K562 (cell line): ENCODE data around the gene SPRED2. TPM values are rescaled to one million over a fixed set of nuclear protein-coding genes. Genes with fewer than 3 reads are reported as not detected.

ENCODE experiments used
- ARID1B ChIP-seq: fragments of 450-650 bp; IDR thresholded peaks from 2 replicates; pipeline ENCODE4 v1.6.1; 2016; ENCODE audit warnings: antibody characterized with exemption, mild to moderate bottlenecking, inconsistent platforms
- BHLHE40 ChIP-seq: IDR thresholded peaks from 2 replicates; pipeline ENCODE4 v1.6.1; 2011; ENCODE audit warnings: low read length, improper control_type of control experiment
- CBFB ChIP-seq: sonication (generic); formaldehyde crosslinking; IDR thresholded peaks from 2 replicates; pipeline ENCODE4 v1.4.0; 2020; ENCODE audit warnings: mild to moderate bottlenecking, missing genetic modification reagents
- CEBPG ChIP-seq, 3 experiments: fragments of 200-800 bp in 1 of 3; sonication (Bioruptor generic) in 1 of 3; sonication (generic) in 1 of 3; formaldehyde crosslinking in 1 of 3; IDR thresholded peaks in 2 of 3; conservative IDR thresholded peaks in 1 of 3; 2 replicates each; pipeline versions ENCODE4 v1.6.1 to v1.8.0; 2016 to 2022; ENCODE audit warnings: missing compliant biosample characterization in 2 of 3, missing genetic modification characterization in 2 of 3, mild to moderate bottlenecking in 1 of 3, missing genetic modification reagents in 1 of 3
- EP400 ChIP-seq: fragments of 450-650 bp; IDR thresholded peaks from 2 replicates; pipeline ENCODE4 v1.6.1; 2017; ENCODE audit warnings: antibody characterized with exemption, mild to moderate bottlenecking, moderate library complexity
- FIP1L1 ChIP-seq: fragments of 200-400 bp; formaldehyde crosslinking; IDR thresholded peaks from 2 replicates; pipeline ENCODE4 v1.6.1; 2018; ENCODE audit warnings: mild to moderate bottlenecking, low read depth, low read length; ENCODE audit not compliant: poor library complexity, severe bottlenecking
- HDGF ChIP-seq: fragments of 450-650 bp; IDR thresholded peaks from 2 replicates; pipeline ENCODE4 v1.6.1; 2016
- HLTF ChIP-seq: fragments of 450-650 bp; IDR thresholded peaks from 2 replicates; pipeline ENCODE4 v1.6.1; 2016
- HNRNPLL ChIP-seq: fragments of 200-400 bp; formaldehyde crosslinking; IDR thresholded peaks from 2 replicates; pipeline ENCODE4 v1.6.1; 2017; ENCODE audit warnings: low read length, low read depth, mild to moderate bottlenecking; ENCODE audit not compliant: poor library complexity, severe bottlenecking
- KAT2B ChIP-seq: IDR thresholded peaks from one replicate; pipeline ENCODE4 v1.6.1; 2012; ENCODE audit warnings: low read depth, mild to moderate bottlenecking, control low read depth, inconsistent platforms, low read length, moderate library complexity
- MCM5 ChIP-seq: fragments of 450-650 bp; IDR thresholded peaks from 2 replicates; pipeline ENCODE4 v1.6.1; 2016; ENCODE audit warnings: low read depth
- MECOM ChIP-seq: fragments of 250-450 bp; sonication (Bioruptor Pico); IDR thresholded peaks from 2 replicates; pipeline ENCODE4 v1.8.0; 2022; ENCODE audit warnings: inconsistent platforms
- NFE2L1 ChIP-seq: fragments of 450-650 bp; IDR thresholded peaks from 2 replicates; pipeline ENCODE4 v1.6.1; 2016; ENCODE audit warnings: missing genetic modification characterization, low read depth, mild to moderate bottlenecking, missing compliant biosample characterization, moderate library complexity, borderline replicate concordance
- NFYB ChIP-seq: IDR thresholded peaks from 2 replicates; pipeline ENCODE4 v1.6.1; 2011; ENCODE audit warnings: mild to moderate bottlenecking, moderate library complexity; ENCODE audit not compliant: insufficient read length; ENCODE audit errors: extremely low read depth
- POLR2AphosphoS5 ChIP-seq: IDR thresholded peaks from 2 replicates; pipeline ENCODE4 v1.6.1; 2011; ENCODE audit warnings: mild to moderate bottlenecking, low read depth, low read length, moderate library complexity; ENCODE audit not compliant: control insufficient read depth, insufficient read depth
- ZFP91 ChIP-seq: sonication (generic); formaldehyde crosslinking; IDR thresholded peaks from 2 replicates; pipeline ENCODE4 v1.8.0; 2022; ENCODE audit warnings: mild to moderate bottlenecking, missing genetic modification reagents
- ZNF23 ChIP-seq: fragments of 250-450 bp; sonication (Bioruptor Pico); IDR thresholded peaks from 2 replicates; pipeline ENCODE4 v1.4.0; 2020; ENCODE audit warnings: mild to moderate bottlenecking
- ZNF592 ChIP-seq: fragments of 450-650 bp; IDR thresholded peaks from 2 replicates; pipeline ENCODE4 v1.6.1; 2017; ENCODE audit warnings: antibody characterized with exemption, mild to moderate bottlenecking
- polyA plus RNA-seq, 8 experiments: library from polyadenylated mRNA; depleted of rRNA in 4 of 8; stranded (reverse) in 5 of 8; unstranded in 3 of 8; fragments of >200 nt; fragmentation: Nextera tagmentation in 2 of 8; fragmentation: Illumina TruSeq in 1 of 8; extraction: Ambion mirVana in 2 of 8; extraction: Trizol in 1 of 8; gene quantifications; 2 replicates each; pipeline versions ENCODE4 v1.2.1 to v1.2.3, GENCODE V29; 2011 to 2014; ENCODE audit warnings: inconsistent platforms in 1 of 8, missing spikeins in 1 of 8
- total RNA-seq, 7 experiments: library from RNA; depleted of rRNA in 6 of 7; stranded (reverse); fragments of >200 nt in 6 of 7; fragmentation: Illumina TruSeq in 2 of 7; extraction: Trizol in 2 of 7; gene quantifications; 2 replicates each; pipeline versions ENCODE4 v1.2.1 to v1.2.3, GENCODE V29; 2011 to 2021; ENCODE audit warnings: low replicate concordance in 1 of 7

SPRED2 gene
- total and polyA plus RNA-seq, 9 of the 15 experiments (the other 6 are each of a cell fraction or from before 2014, with no cell fraction given), result 4.6 to 50.8 (median 14.1) TPM

- TF ChIP-seq ZNF592 (no peak), POLR2AphosphoS5 (no peak), ZNF23 (CRISPR knock-in tag) (no peak), EP400 (no peak), FIP1L1 (no peak), CEBPG (CRISPR knock-in tag; IDR thresholded peaks at IDR 0.05) (no peak), CEBPG (tag; conservative IDR thresholded peaks at IDR 0.05 in 1 of 2, IDR thresholded peaks at IDR 0.05 in 1 of 2) (no peak), ZFP91 (CRISPR knock-in tag) (no peak), NFE2L1 (no peak), ARID1B (no peak), MCM5 (no peak), BHLHE40 (0 out of 2 replicates have a peak, but pooled peaks have one; percentile 9), HNRNPLL (no peak), HLTF (no peak), KAT2B (no peak), HDGF (no peak), NFYB (no peak), CBFB (no peak), MECOM (no peak)
These were observed 18.4 kb upstream of the SPRED2 start (continued) for GRCh38 chr2:65450810-65451209.
